DLD1 (cell line): ENCODE measurements around the gene SYPL2.
"Not testable (repeated sequence)": the region's sequence is repeated elsewhere in the genome, so short reads cannot be mapped to it uniquely, and the experiment has no call there.

ENCODE experiments used
- in situ Hi-C: cut with HindIII; loops from 2 replicates; pipeline ENCODE4 v1.10.0; 2017; ENCODE audit warnings: low sequenced_read_pairs

SYPL2 gene

GRCh38 chr1:109470245-109470644 is 3.9 kb downstream of the SYPL2 start:
- in situ Hi-C loops: no loop called here

- in situ Hi-C loops: no loop called here
Observed at GRCh38 chr1:109472779-109473178, 6.4 kb downstream of the SYPL2 start.

- in situ Hi-C loops: not testable (repeated sequence)
Observed at GRCh38 chr1:109473284-109474057, 7.1 kb downstream of the SYPL2 start.

- in situ Hi-C loops: no loop called here
Observed at GRCh38 chr1:109474697-109475096, 8.4 kb downstream of the SYPL2 start.

GRCh38 chr1:109475261-109475660 is 8.9 kb downstream of the SYPL2 start:
- in situ Hi-C loops: no loop called here

GRCh38 chr1:109476825-109477224 is 10.5 kb downstream of the SYPL2 start:
- in situ Hi-C loops: no loop called here

- in situ Hi-C loops: no loop called here
Observed at GRCh38 chr1:109477821-109478220, 11.5 kb downstream of the SYPL2 start.

- in situ Hi-C loops: no loop called here
Observed at GRCh38 chr1:109478806-109479205, 12.5 kb downstream of the SYPL2 start.

GRCh38 chr1:109479311-109479710 is 13.0 kb downstream of the SYPL2 start:
- in situ Hi-C loops: no loop called here

- in situ Hi-C loops: no loop called here
Observed at GRCh38 chr1:109479901-109480300, 13.6 kb downstream of the SYPL2 start.

- in situ Hi-C loops: no loop called here
Observed at GRCh38 chr1:109481646-109482045, 15.3 kb downstream of the SYPL2 start.

GRCh38 chr1:109482242-109482641 is 15.9 kb downstream of the SYPL2 start:
- in situ Hi-C loops: no loop called here

GRCh38 chr1:109482791-109483671 is 16.7 kb downstream of the SYPL2 start:
- in situ Hi-C loops: no loop called here

- in situ Hi-C loops: no loop called here
Observed at GRCh38 chr1:109483672-109484518, 17.5 kb downstream of the SYPL2 start, which contains the start of gene ATXN7L2. Gene ATXN7L2, plus strand, starts transcription at chr1:109483905. Its CDS starts 49 bp downstream, at chr1:109483954.

- in situ Hi-C loops: no loop called here
Observed at GRCh38 chr1:109484519-109484975, 18.2 kb downstream of the SYPL2 start.

GRCh38 chr1:109485001-109485400 is 18.7 kb downstream of the SYPL2 start:
- in situ Hi-C loops: no loop called here

- in situ Hi-C loops: no loop called here
Observed at GRCh38 chr1:109487261-109487660, 20.9 kb downstream of the SYPL2 start.

- in situ Hi-C loops: no loop called here
Observed at GRCh38 chr1:109488201-109488600, 21.9 kb downstream of the SYPL2 start.

- in situ Hi-C loops: no loop called here
Observed at GRCh38 chr1:109488696-109489095, 22.4 kb downstream of the SYPL2 start.

GRCh38 chr1:109490029-109490933 is 23.9 kb downstream of the SYPL2 start:
- in situ Hi-C loops: no loop called here
